HFF-Myc (cell line): Measurements from ENCODE around the gene NLK.

Experiments used
- DNase-seq: peaks from one replicate; pipeline ENCODE4 v3.0.0-alpha.2; 2011; ENCODE audit warnings: low read depth; ENCODE audit errors: extremely low read depth
- H3K4me3 ChIP-seq: replicated peaks from 2 replicates; pipeline ENCODE4 v1.5.1; 2011; ENCODE audit warnings: low read depth, mild to moderate bottlenecking, control low read depth, low read length
- CTCF ChIP-seq: IDR thresholded peaks from 2 replicates; pipeline ENCODE4 v1.5.1; 2012; ENCODE audit warnings: mild to moderate bottlenecking, low read depth, low read length, control low read depth; ENCODE audit errors: missing control alignments

The NLK gene

GRCh38 chr17:28173031-28173561 is 130.6 kb downstream of the NLK start:
- H3K4me3 ChIP-seq, result no peak overlapping the region
- TF ChIP-seq CTCF, result no peak
- DNase-seq, result no peak

- no peak for DNase-seq
- H3K4me3 ChIP-seq, result no peak overlapping the region
- no peak for TF ChIP-seq CTCF
These were observed 131.3 kb downstream of the NLK start for GRCh38 chr17:28173801-28174200.

GRCh38 chr17:28174352-28175046 is 132.0 kb downstream of the NLK start:
- no peak for DNase-seq
- no peak for TF ChIP-seq CTCF
- H3K4me3 ChIP-seq, result no peak overlapping the region

- TF ChIP-seq CTCF, result no peak
These were observed 134.9 kb downstream of the NLK start for GRCh38 chr17:28177351-28177750.

GRCh38 chr17:28178800-28179199 is 136.3 kb downstream of the NLK start:
- no peak for TF ChIP-seq CTCF
- H3K4me3 ChIP-seq, result no peak overlapping the region
- no peak for DNase-seq

More at GRCh38 chr17:28177351-28177750, 134.9 kb downstream of the NLK start:
- DNase-seq, result no peak
- H3K4me3 ChIP-seq, result no peak overlapping the region

GRCh38 chr17:28180449-28180848 is 138.0 kb downstream of the NLK start:
- TF ChIP-seq CTCF, result no peak
- H3K4me3 ChIP-seq, result no peak overlapping the region
- no peak for DNase-seq
